Suprapubic skin (tissue), 4 donors: Measurements from ENCODE around the gene PDP2. TPM values are rescaled to one million over a fixed set of nuclear protein-coding genes. Genes with fewer than 3 reads are reported as not detected.
A peak's percentile ranks its signal among the peaks of the same experiment; 100 is the strongest.

Source experiments
- DNase-seq, 2 donors: peaks; one replicate each; pipeline ENCODE4 v3.0.0-alpha.2; 2019; ENCODE audit warnings: low spot score in 2 of 2
- H3K27ac ChIP-seq: fragments of 200-600 bp; sonication (generic); one replicate; pipeline ENCODE4 v1.5.1; 2019
- H3K27me3 ChIP-seq: fragments of 200-600 bp; sonication (generic); one replicate; pipeline ENCODE4 v1.5.1; 2019
- H3K36me3 ChIP-seq: fragments of 200-600 bp; sonication (generic); one replicate; pipeline ENCODE4 v1.5.1; 2019
- H3K4me1 ChIP-seq: fragments of 200-600 bp; sonication (generic); one replicate; pipeline ENCODE4 v1.5.1; 2019
- H3K4me3 ChIP-seq: fragments of 200-600 bp; sonication (generic); one replicate; pipeline ENCODE4 v1.5.1; 2019; ENCODE audit warnings: mild to moderate bottlenecking
- H3K9me3 ChIP-seq: fragments of 200-600 bp; sonication (generic); one replicate; pipeline ENCODE4 v1.5.1; 2019
- EP300 ChIP-seq: sonication (generic); formaldehyde crosslinking; IDR thresholded peaks from one replicate; pipeline ENCODE4 v1.6.1; 2017; ENCODE audit warnings: antibody characterized with exemption
- POLR2A ChIP-seq, 2 donors: fragments of 450-650 bp; IDR thresholded peaks; one replicate each; pipeline ENCODE4 v1.6.1; 2017; ENCODE audit warnings: antibody characterized with exemption in 2 of 2, mild to moderate bottlenecking in 2 of 2, moderate library complexity in 2 of 2
- POLR2AphosphoS5 ChIP-seq, 3 donors: sonication (generic); formaldehyde crosslinking; IDR thresholded peaks; one replicate each; pipeline ENCODE4 v1.6.1; 2017; ENCODE audit warnings: antibody characterized with exemption in 3 of 3
- WGBS: methylation state at CpG from one replicate; pipeline ENCODE4 v1.1.5; 2018; 5-methylcytosine and 5-hydroxymethylcytosine counted together
- total RNA-seq, 4 donors: library from RNA; depleted of rRNA; stranded (reverse); fragments of >200 nt; gene quantifications; one replicate each; pipeline ENCODE4 v1.1.0, GENCODE V29; 2016
- TF ChIP-seq, protein P1 (sequence below), 2 donors: fragments of 200-600 bp in 1 of 2; fragments of 450-650 bp in 1 of 2; sonication (generic) in 1 of 2; IDR thresholded peaks; one replicate each; pipeline ENCODE4 v1.5.1; 2016 to 2019; ENCODE audit warnings: antibody characterized with exemption in 2 of 2, mild to moderate bottlenecking in 1 of 2, moderate library complexity in 1 of 2

Gene PDP2
- total RNA-seq, 4 donors from 2014 or later: 5.0 to 8.3 (median 6.6) TPM

DNA sequence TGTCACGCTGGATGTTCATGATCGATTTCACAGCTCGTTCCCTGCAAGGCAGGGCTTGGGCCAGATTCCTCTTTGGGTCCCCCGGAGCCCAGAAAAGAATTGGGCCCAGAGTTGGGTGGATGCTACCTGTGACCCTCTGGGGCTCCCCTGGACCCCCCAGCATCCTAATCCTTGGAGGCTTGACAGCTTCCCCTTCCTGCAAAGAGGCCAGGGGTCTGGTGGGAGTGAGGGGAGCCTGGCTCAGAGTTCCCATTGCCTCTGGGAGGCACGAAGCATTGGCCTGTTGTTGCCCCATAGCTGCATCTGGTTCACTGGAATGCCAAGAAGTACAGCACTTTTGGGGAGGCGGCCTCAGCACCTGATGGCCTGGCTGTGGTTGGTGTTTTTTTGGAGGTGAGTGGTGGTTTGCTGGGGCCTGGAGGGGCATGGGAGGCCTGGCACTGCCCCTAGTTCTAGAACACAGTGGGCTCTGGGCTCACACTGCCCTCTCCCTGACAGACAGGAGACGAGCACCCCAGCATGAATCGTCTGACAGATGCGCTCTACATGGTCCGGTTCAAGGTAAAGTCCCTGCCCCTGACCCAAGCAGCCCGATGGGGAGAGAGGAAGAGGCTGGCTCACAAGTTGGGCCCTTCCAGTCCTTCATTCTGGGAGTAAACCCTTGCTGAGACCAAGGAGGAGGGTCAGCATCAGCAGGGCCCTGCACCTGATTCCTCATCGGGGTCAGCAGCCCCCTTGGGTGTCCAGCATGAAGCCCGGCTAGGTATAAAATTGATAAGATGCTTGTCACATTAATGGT is 28.9 kb upstream of the PDP2 start:
- WGBS: 85% methylated on average over 8 of the region's 13 CpGs
- Histone ChIP-seq H3K27me3 (peaks cover 8% of the 10 kb centered on the region), H3K9me3 (no peaks in the 10 kb centered on the region), H3K4me1 (no peaks in the 10 kb centered on the region), H3K36me3 (no peaks in the 10 kb centered on the region), H3K4me3 (no peak overlapping the region), H3K27ac (no peak overlapping the region)
- DNase-seq: peak in 1 of 2 donors; percentile 51
- TF ChIP-seq, protein P1, sequence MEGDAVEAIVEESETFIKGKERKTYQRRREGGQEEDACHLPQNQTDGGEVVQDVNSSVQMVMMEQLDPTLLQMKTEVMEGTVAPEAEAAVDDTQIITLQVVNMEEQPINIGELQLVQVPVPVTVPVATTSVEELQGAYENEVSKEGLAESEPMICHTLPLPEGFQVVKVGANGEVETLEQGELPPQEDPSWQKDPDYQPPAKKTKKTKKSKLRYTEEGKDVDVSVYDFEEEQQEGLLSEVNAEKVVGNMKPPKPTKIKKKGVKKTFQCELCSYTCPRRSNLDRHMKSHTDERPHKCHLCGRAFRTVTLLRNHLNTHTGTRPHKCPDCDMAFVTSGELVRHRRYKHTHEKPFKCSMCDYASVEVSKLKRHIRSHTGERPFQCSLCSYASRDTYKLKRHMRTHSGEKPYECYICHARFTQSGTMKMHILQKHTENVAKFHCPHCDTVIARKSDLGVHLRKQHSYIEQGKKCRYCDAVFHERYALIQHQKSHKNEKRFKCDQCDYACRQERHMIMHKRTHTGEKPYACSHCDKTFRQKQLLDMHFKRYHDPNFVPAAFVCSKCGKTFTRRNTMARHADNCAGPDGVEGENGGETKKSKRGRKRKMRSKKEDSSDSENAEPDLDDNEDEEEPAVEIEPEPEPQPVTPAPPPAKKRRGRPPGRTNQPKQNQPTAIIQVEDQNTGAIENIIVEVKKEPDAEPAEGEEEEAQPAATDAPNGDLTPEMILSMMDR (IDR thresholded peaks at IDR 0.05): no peak
- TF ChIP-seq POLR2A (IDR thresholded peaks at IDR 0.05): no peak
- TF ChIP-seq EP300: no peak
- TF ChIP-seq POLR2AphosphoS5 (IDR thresholded peaks at IDR 0.05): no peak

DNA sequence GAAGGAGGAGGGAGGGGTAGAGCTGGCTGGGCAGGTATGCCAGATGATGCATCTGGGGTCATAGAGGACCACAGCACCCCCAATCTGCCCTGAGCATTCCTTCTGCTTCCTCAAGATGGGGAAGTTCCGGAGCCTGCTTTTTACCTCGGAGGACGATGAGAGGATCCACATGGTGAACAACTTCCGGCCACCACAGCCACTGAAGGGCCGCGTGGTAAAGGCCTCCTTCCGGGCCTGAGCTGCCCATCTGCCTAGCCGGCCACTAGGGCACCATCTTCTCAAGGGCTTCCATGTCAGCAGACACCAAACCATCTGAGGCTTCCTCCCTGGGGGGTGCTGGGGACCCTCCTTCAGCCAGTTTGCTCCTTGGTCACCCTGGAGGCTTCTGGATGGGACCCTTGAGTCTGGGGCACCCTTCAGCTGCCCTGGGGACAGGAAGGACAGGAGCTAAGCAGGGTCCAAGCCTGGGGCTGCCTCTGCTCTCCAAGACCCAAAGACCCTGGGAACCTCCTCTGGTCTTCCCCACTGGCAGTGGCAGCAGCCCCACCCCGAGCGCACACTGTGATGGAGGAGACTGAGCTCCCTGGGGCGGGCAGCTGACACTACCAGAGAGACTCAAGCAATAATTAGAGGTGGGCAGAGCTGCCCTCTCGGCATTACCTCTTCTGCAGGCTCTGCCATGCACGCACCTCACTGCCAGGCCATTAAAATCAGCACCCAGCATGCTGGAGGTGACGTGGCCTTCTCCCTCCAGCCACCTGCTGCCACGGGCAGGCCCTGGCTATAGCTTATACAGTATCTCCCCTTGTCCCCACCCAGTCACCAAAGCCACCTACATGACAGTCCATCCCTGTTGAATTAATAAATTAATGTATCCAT is 26.8 kb upstream of the PDP2 start:
- Histone ChIP-seq H3K27me3 (no peaks in the 10 kb centered on the region), H3K27ac (no peak overlapping the region), H3K9me3 (no peaks in the 10 kb centered on the region), H3K4me3 (no peak overlapping the region), H3K36me3 (no peaks in the 10 kb centered on the region), H3K4me1 (no peaks in the 10 kb centered on the region)
- DNase-seq: no peak
- TF ChIP-seq POLR2AphosphoS5 (IDR thresholded peaks at IDR 0.05) (no peak), POLR2A (IDR thresholded peaks at IDR 0.05) (no peak), EP300 (no peak)
- TF ChIP-seq, protein P1 (IDR thresholded peaks at IDR 0.05): no peak
- 68% methylated on average over 5 of the region's 15 CpGs for WGBS

DNA sequence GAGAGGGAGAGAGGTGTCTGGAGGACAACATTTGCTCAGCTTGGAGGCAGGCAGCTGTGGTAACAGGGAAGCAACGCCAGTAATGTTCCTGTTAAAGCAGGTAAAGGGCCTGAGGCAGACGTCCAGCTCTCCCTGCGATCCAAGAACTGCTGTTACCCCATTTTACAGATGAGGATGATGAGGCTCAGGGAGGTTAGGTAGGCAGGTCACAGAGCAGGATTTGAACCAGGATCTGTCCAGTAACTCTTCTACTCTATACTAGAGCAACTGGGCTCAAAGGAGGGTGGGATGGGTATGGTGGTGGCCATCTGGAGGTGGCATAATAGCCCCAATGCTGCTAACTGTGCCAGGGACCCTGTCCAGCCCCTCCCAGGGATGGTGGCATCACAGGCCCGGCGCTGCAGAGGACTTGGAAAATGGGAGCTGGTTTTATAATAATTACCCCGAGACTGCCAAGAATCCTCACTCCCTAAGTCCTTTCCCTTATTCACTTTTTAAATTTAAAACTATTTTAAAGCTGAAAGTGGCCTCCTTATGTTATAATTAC is 24.1 kb upstream of the PDP2 start:
- DNase-seq: no peak
- WGBS: 85% methylated on average over 6 of the region's 6 CpGs

DNA sequence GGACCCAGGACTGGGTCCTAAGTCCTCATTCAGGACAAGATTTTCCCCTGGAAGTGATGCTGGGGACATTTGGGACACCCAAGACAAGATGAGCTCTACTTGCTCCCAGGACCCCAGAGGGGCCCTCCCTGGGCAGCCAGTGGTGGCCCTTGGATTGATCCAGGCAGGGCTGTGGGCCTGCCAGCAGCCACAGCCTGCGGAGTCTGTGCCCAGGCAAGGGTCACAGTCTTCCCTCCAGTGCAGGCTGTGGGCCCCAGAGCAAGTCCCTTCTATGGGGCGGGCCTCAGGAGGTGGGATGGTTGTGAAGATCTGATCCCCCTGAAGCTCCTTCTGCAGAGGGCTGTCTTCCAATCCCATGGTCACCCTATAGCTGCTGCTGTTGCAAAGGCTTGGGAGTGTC is 23.5 kb upstream of the PDP2 start:
- Histone ChIP-seq H3K9me3 (no peaks in the 10 kb centered on the region), H3K36me3 (no peaks in the 10 kb centered on the region), H3K4me3 (no peak overlapping the region), H3K27ac (no peak overlapping the region), H3K27me3 (no peaks in the 10 kb centered on the region), H3K4me1 (no peaks in the 10 kb centered on the region)
- TF ChIP-seq POLR2AphosphoS5 (IDR thresholded peaks at IDR 0.05): no peak
- TF ChIP-seq EP300: no peak
- TF ChIP-seq, protein P1 (IDR thresholded peaks at IDR 0.05): no peak
- TF ChIP-seq POLR2A (IDR thresholded peaks at IDR 0.05): no peak
- no CpG with 5 or more reads among the region's 2 CpGs for WGBS
- DNase-seq: no peak

More for the DNA sequence above, 24.1 kb upstream of the PDP2 start:
- Histone ChIP-seq H3K27ac (no peak overlapping the region), H3K27me3 (no peaks in the 10 kb centered on the region), H3K9me3 (no peaks in the 10 kb centered on the region), H3K36me3 (no peaks in the 10 kb centered on the region), H3K4me1 (no peaks in the 10 kb centered on the region), H3K4me3 (no peak overlapping the region)
- TF ChIP-seq POLR2AphosphoS5 (IDR thresholded peaks at IDR 0.05): no peak
- no peak for TF ChIP-seq POLR2A (IDR thresholded peaks at IDR 0.05)
- TF ChIP-seq, protein P1 (IDR thresholded peaks at IDR 0.05): no peak
- no peak for TF ChIP-seq EP300

DNA sequence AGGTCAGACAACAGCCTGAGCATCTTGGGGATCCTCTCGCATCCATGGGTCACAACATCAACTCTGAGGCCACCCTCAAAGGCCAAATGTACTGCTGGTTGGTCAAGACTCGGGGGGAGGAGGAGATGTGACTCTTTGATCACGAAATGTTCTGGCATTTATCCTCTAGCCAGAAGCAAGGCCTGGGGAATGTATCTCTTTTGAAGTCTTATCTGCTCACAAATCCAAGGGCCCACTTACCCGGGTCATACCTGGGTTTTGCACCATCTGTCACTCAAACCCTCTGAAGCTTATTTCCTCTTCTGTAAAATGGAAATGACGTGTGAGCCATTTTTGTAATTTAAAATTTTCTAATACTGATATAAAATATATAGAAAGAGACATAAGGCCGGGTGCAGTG is 22.9 kb upstream of the PDP2 start:
- 83% methylated on average over 5 of the region's 6 CpGs for WGBS
- Histone ChIP-seq H3K27me3 (no peaks in the 10 kb centered on the region), H3K36me3 (no peaks in the 10 kb centered on the region), H3K27ac (no peak overlapping the region), H3K4me1 (no peaks in the 10 kb centered on the region), H3K9me3 (no peaks in the 10 kb centered on the region), H3K4me3 (no peak overlapping the region)
- TF ChIP-seq POLR2AphosphoS5 (IDR thresholded peaks at IDR 0.05): no peak
- TF ChIP-seq EP300: no peak
- no peak for TF ChIP-seq POLR2A (IDR thresholded peaks at IDR 0.05)
- TF ChIP-seq, protein P1 (IDR thresholded peaks at IDR 0.05): no peak
- DNase-seq: no peak
